Neuronal stem cell (in vitro differentiated cells): ENCODE results near the gene OBSCN.

Source experiments
- DNase-seq: peaks from one replicate; pipeline ENCODE4 v3.0.0-alpha.2; 2013; ENCODE audit warnings: low spot score
- H2AFZ ChIP-seq: one replicate; pipeline ENCODE4 v1.6.1; 2013; ENCODE audit warnings: mild to moderate bottlenecking, low read length, inconsistent platforms
- H2AK5ac ChIP-seq: 2 replicates; pipeline ENCODE4 v1.6.1; 2013; ENCODE audit warnings: low read depth, mild to moderate bottlenecking, inconsistent platforms, low read length, moderate library complexity, mixed read lengths
- H2BK120ac ChIP-seq: 2 replicates; pipeline ENCODE4 v1.6.1; 2013; ENCODE audit warnings: low read depth, mild to moderate bottlenecking, inconsistent platforms, low read length, moderate library complexity, mixed read lengths
- H2BK12ac ChIP-seq: one replicate; pipeline ENCODE4 v1.6.1; 2013; ENCODE audit warnings: low read length, inconsistent platforms
- H2BK15ac ChIP-seq: 2 replicates; pipeline ENCODE4 v1.6.1; 2013; ENCODE audit warnings: mild to moderate bottlenecking, low read length, inconsistent platforms, mixed read lengths
- H2BK5ac ChIP-seq: one replicate; pipeline ENCODE4 v1.6.1; 2013; ENCODE audit warnings: inconsistent platforms, mild to moderate bottlenecking, low read length, moderate library complexity
- H3K14ac ChIP-seq: one replicate; pipeline ENCODE4 v1.6.1; 2013; ENCODE audit warnings: low read length, inconsistent platforms
- H3K18ac ChIP-seq: 2 replicates; pipeline ENCODE4 v1.6.1; 2013; ENCODE audit warnings: low read length, inconsistent platforms
- H3K23ac ChIP-seq: 2 replicates; pipeline ENCODE4 v1.6.1; 2013; ENCODE audit warnings: low read depth, mild to moderate bottlenecking, mixed read lengths, low read length, inconsistent platforms; ENCODE audit not compliant: poor library complexity
- H3K27ac ChIP-seq: replicated peaks from 3 replicates; pipeline ENCODE4 v1.5.1; 2013; ENCODE audit warnings: low read length, inconsistent platforms
- H3K27me3 ChIP-seq, 3 experiments: 2 replicates each; pipeline ENCODE4 v1.6.1; 2013; ENCODE audit warnings: low read length in 3 of 3, mild to moderate bottlenecking in 2 of 3, inconsistent platforms in 1 of 3, low read depth in 1 of 3, mixed read lengths in 1 of 3, moderate library complexity in 1 of 3; ENCODE audit not compliant: control insufficient read depth in 3 of 3, insufficient read depth in 3 of 3
- H3K36me3 ChIP-seq, 2 donors: replicated peaks in 1 of 2; 2 replicates each; pipeline ENCODE4 v1.6.1; 2013; ENCODE audit warnings: low read length in 2 of 2; ENCODE audit not compliant: control insufficient read depth in 2 of 2, insufficient read depth in 2 of 2
- H3K4ac ChIP-seq: 2 replicates; pipeline ENCODE4 v1.6.1; 2013; ENCODE audit warnings: inconsistent platforms, mild to moderate bottlenecking, low read length, moderate library complexity
- H3K4me1 ChIP-seq, 2 donors: 1 replicate in 1 of 2; 2 replicates in 1 of 2; pipeline ENCODE4 v1.6.1; 2013; ENCODE audit warnings: low read length in 2 of 2, low read depth in 1 of 2; ENCODE audit not compliant: control insufficient read depth in 2 of 2, insufficient read depth in 1 of 2
- H3K4me2 ChIP-seq: one replicate; pipeline ENCODE4 v1.6.1; 2013; ENCODE audit warnings: mild to moderate bottlenecking, low read length, inconsistent platforms; ENCODE audit not compliant: insufficient read depth, poor library complexity, severe bottlenecking
- H3K4me3 ChIP-seq, 2 donors: 2 replicates each; pipeline ENCODE4 v1.5.1; 2013; ENCODE audit warnings: low read length in 2 of 2, mild to moderate bottlenecking in 2 of 2, inconsistent platforms in 1 of 2, moderate library complexity in 1 of 2
- H3K79me1 ChIP-seq: one replicate; pipeline ENCODE4 v1.6.1; 2013; ENCODE audit warnings: low read depth, mild to moderate bottlenecking, inconsistent platforms, low read length, moderate library complexity
- H3K9ac ChIP-seq: one replicate; pipeline ENCODE4 v1.6.1; 2013; ENCODE audit warnings: mild to moderate bottlenecking, low read depth, low read length, inconsistent platforms; ENCODE audit not compliant: poor library complexity
- H3K9me3 ChIP-seq, 2 donors: replicated peaks in 1 of 2; 2 replicates each; pipeline versions ENCODE3 to v1.6.1; 2013; ENCODE audit warnings: low read length in 2 of 2, mild to moderate bottlenecking in 2 of 2, inconsistent platforms in 1 of 2, low read depth in 1 of 2, mixed read lengths in 1 of 2, moderate library complexity in 1 of 2; ENCODE audit not compliant: control insufficient read depth in 2 of 2, insufficient read depth in 1 of 2
- H4K8ac ChIP-seq: one replicate; pipeline ENCODE4 v1.6.1; 2013; ENCODE audit warnings: low read depth, mild to moderate bottlenecking, inconsistent platforms, low read length, moderate library complexity
- H4K91ac ChIP-seq: one replicate; pipeline ENCODE4 v1.6.1; 2013; ENCODE audit warnings: low read length, low read depth, mild to moderate bottlenecking, inconsistent platforms; ENCODE audit not compliant: poor library complexity
- WGBS, 2 donors: extraction: QIAGEN DNeasy Blood & Tissue Kit; methylation state at CpG; one replicate each; pipeline ENCODE4 v1.1.7; 2013; ENCODE audit warnings: missing lambda C conversion rate in 2 of 2, mixed read lengths in 1 of 2; ENCODE audit not compliant: insufficient read length in 2 of 2, insufficient replicate concordance in 1 of 2; ENCODE audit errors: extremely low coverage in 2 of 2; 5-methylcytosine and 5-hydroxymethylcytosine counted together

Gene OBSCN

GRCh38 chr1:228160201-228160761 is 47.6 kb upstream of the OBSCN start:
- H3K9me3 ChIP-seq: no peaks in the 10 kb centered on the region
- DNase-seq: no peak
- no peak overlapping the region for H3K4ac ChIP-seq
- no peak overlapping the region for H2BK120ac ChIP-seq
- no peaks in the 10 kb centered on the region for H3K27me3 ChIP-seq
- H3K9ac ChIP-seq: no peak overlapping the region
- no peak overlapping the region for H2BK5ac ChIP-seq
- no peak overlapping the region for H4K8ac ChIP-seq
- peaks cover 2% of the 10 kb centered on the region for H3K79me1 ChIP-seq
- H3K18ac ChIP-seq: no peak overlapping the region
- H2AFZ ChIP-seq: no peak overlapping the region
- no peak overlapping the region for H3K23ac ChIP-seq
- no peak overlapping the region for H3K4me2 ChIP-seq
- no peak overlapping the region for H2BK15ac ChIP-seq
- H3K36me3 ChIP-seq: no peaks in the 10 kb centered on the region
- H3K4me1 ChIP-seq: peaks cover 1 to 12% of the 10 kb centered on the region in 2 donors
- H2AK5ac ChIP-seq: peak overlapping the region; percentile 77
- WGBS, 2 donors: no CpG with 5 or more reads among the region's 15 CpGs
- no peak overlapping the region for H2BK12ac ChIP-seq
- H4K91ac ChIP-seq: no peak overlapping the region
- no peak overlapping the region for H3K27ac ChIP-seq
- no peak overlapping the region for H3K4me3 ChIP-seq
- H3K14ac ChIP-seq: no peak overlapping the region

GRCh38 chr1:228161362-228161761 is 46.5 kb upstream of the OBSCN start:
- Histone ChIP-seq H2AK5ac (no peak overlapping the region), H3K4me3 (no peak overlapping the region), H3K36me3 (no peaks in the 10 kb centered on the region), H3K27me3 (no peaks in the 10 kb centered on the region), H2BK12ac (no peak overlapping the region), H3K79me1 (peaks cover 3% of the 10 kb centered on the region), H3K27ac (no peak overlapping the region), H3K18ac (no peak overlapping the region), H3K4me1 (peaks cover 1 to 12% of the 10 kb centered on the region in 2 donors), H3K4ac (no peak overlapping the region), H2BK5ac (no peak overlapping the region), H2BK120ac (no peak overlapping the region), H3K9ac (no peak overlapping the region), H4K91ac (no peak overlapping the region), H2AFZ (no peak overlapping the region), H4K8ac (no peak overlapping the region), H2BK15ac (no peak overlapping the region), H3K4me2 (no peak overlapping the region), H3K23ac (no peak overlapping the region), H3K9me3 (no peaks in the 10 kb centered on the region), H3K14ac (no peak overlapping the region)
- no CpG with 5 or more reads among the region's 7 CpGs for WGBS, 2 donors
- no peak for DNase-seq

- no peak overlapping the region for H4K91ac ChIP-seq
- H3K9ac ChIP-seq: peak overlapping the region; percentile 78
- H2AFZ ChIP-seq: no peak overlapping the region
- H2BK120ac ChIP-seq: no peak overlapping the region
- H2BK5ac ChIP-seq: no peak overlapping the region
- peak overlapping the region; percentile 32 for H2BK15ac ChIP-seq
- no peaks in the 10 kb centered on the region for H3K9me3 ChIP-seq
- H3K36me3 ChIP-seq: no peaks in the 10 kb centered on the region
- H3K14ac ChIP-seq: no peak overlapping the region
- H3K27me3 ChIP-seq: no peaks in the 10 kb centered on the region
- peaks cover 5 to 15% of the 10 kb centered on the region in 2 donors for H3K4me1 ChIP-seq
- H3K18ac ChIP-seq: peak overlapping the region; percentile 46
- H4K8ac ChIP-seq: no peak overlapping the region
- no peak for DNase-seq
- peak overlapping the region; percentile 77 for H2AK5ac ChIP-seq
- no peak overlapping the region for H3K4me2 ChIP-seq
- H3K79me1 ChIP-seq: peaks cover 3% of the 10 kb centered on the region
- no CpG with 5 or more reads among the region's 9 CpGs for WGBS, 2 donors
- peak overlapping the region; percentile 13 for H3K4ac ChIP-seq
- no peak overlapping the region for H2BK12ac ChIP-seq
- peak overlapping the region; percentile 34 for H3K23ac ChIP-seq
- no peak overlapping the region for H3K27ac ChIP-seq
- no peak overlapping the region for H3K4me3 ChIP-seq
Measured at GRCh38 chr1:228161866-228162265, 46.0 kb upstream of the OBSCN start.

- H3K4me1 ChIP-seq: peaks cover 5 to 15% of the 10 kb centered on the region in 2 donors
- peaks cover 3% of the 10 kb centered on the region for H3K79me1 ChIP-seq
- H2BK12ac ChIP-seq: no peak overlapping the region
- no peak for DNase-seq
- no peaks in the 10 kb centered on the region for H3K36me3 ChIP-seq
- H2BK5ac ChIP-seq: no peak overlapping the region
- no peak overlapping the region for H3K14ac ChIP-seq
- H4K91ac ChIP-seq: no peak overlapping the region
- H3K27me3 ChIP-seq: no peaks in the 10 kb centered on the region
- H2BK120ac ChIP-seq: no peak overlapping the region
- H2BK15ac ChIP-seq: peak overlapping the region; percentile 32
- no peak overlapping the region for H3K4me3 ChIP-seq
- H2AK5ac ChIP-seq: peak overlapping the region; percentile 86
- peak overlapping the region; percentile 17 for H3K23ac ChIP-seq
- peak overlapping the region; percentile 11 for H3K18ac ChIP-seq
- no peak overlapping the region for H2AFZ ChIP-seq
- H3K9ac ChIP-seq: peak overlapping the region; percentile 78
- no peak overlapping the region for H3K4me2 ChIP-seq
- H3K27ac ChIP-seq: no peak overlapping the region
- H3K9me3 ChIP-seq: no peaks in the 10 kb centered on the region
- WGBS, 2 donors: no CpG with 5 or more reads among the region's 14 CpGs
- H3K4ac ChIP-seq: no peak overlapping the region
- no peak overlapping the region for H4K8ac ChIP-seq
Measured at GRCh38 chr1:228162286-228163006, 45.4 kb upstream of the OBSCN start.
